Activated CD4-positive, CD25-positive, alpha-beta regulatory T cell treated with anti-CD3 and anti-CD28 coated beads, Interleukin-2, amount 50 U/mL, for 72 hours (primary cell): ENCODE data around the gene PTP4A2.
"Not testable (repeated sequence)": the region's sequence is repeated elsewhere in the genome, so short reads cannot be mapped to it uniquely, and the experiment has no call there.

Experiments
- DNase-seq: peaks from one replicate; pipeline ENCODE4 v3.0.0; 2021

The PTP4A2 gene

DNA sequence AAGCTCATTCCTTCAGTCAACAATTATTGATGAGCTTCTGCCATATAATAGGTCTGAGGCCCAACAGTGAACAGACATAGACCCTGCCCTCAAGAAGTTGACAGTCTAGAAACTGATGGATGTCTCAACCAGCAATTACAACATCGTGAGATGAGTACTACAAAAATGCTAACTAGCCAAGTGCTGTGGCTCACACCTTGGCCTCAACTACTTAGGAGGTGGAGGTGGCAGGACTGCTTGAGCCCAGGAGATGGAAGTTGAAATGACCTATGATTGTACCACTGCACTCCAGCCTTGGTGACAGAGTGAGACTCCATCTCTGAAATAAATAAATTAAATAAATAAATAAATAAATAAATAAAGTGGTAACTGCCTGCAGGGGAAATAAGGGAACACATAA is 11.7 kb upstream of the PTP4A2 start:
- no peak for DNase-seq

DNA sequence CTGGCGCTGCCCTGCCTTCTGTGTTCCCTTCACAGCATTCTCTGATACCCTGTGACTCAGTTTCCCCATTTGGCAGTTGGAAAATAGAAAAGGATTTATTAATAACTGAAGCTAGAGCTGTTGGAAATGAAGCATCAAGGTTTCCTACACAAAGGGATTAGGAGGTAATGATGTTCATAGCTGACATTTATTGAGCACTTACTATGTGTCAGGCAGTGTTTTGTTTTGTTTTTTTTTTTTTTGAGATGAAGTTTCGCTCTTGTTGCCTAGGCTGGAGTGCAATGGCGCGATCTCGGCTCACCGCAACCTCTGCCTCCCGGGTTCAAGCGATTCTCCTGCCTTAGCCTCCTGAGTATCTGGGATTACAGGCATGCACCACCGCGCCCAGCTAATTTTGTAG is 7.5 kb upstream of the PTP4A2 start:
- DNase-seq, result not testable (repeated sequence)

DNA sequence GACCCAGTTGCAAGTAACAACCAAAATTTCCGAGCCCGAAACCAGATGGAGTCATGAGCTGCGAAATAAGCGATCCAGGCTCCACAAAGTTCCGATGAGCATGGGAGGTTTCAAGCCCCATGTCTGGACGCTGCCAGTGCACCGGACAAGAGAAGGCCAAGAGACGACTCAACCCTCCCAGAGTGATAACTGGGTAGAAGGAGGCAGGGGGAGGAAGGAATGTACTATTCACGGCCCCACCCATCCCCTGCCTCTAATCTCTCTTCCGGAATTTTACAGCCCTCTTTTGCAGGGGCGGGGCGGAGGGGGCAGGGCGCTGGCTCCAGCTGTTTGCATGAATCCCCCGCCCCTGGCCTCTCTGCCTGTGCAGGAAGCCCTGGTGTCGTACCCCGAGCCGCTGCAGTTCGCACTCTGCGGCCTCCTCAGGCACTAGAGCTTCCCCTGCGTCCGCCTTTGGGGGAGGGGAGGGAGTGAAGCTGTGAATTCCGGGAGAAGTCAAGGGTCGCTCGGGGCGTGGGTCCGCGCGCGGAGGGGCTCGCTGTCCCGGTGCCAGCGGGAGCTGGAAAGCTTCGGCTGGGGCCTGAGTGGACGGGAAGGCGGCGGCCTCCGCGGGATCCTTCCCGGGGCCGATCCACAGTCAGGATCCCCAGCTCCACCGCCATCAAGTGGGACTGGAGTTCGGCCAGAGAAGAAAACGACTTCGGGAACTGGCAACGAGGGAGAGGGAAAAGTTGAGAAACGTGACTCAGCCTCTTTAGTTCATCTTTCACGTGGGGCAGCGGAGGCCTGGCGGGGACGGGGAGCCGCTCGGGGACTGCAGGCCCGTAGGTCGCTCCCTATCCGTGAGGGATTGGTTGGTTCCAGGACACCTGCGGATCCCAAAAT is 6.3 kb upstream of the PTP4A2 start:
- DNase-seq, result peak; percentile 69

DNA sequence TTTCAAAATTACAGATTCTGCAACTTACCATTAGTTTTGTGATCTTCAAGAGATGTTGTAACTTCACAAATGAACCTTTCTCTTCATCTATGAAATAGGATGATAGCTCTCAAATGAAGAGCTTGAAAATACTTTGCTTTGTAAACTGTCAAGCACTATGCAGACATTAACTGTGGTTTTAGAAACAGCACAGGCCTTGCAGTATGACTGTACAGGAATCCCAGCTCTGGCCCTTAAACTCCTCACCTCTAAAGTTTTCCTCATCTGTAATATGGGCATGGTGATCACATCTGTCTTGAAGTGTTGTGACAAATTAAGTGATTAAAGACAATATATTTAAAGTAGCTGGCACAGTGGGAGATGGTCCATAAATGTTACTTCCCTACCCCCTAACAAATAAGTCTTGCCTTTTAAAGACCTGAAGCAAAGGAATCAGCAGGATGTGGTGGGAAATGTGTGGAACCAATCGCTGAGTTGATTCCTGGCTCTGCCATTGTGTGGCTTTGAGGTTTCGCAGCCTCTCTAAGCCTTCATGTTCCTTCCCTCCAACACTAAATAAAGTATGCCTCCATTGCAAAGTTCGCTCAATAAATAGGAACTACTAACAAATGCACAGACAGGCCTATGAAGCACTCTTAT is 5.5 kb upstream of the PTP4A2 start:
- DNase-seq, result no peak

DNA sequence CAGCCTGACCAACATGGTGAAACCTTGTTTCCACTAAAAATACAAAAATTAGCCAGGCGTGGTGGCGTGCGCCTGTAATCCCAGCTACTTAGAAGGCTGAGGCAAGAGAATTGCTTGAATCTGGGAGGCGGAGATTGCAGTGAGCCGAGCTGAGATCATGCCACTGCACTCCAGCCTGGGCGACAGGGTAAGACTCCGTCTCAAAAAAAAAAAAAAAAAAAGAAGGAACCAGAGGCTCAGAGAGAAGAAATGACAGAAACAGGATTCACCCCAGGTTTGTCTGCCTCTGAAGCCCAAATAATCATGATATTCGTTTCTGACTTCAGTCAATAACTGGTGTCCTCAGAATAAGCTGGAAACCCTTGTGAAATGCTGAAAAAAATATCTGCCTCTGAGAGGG is 3.9 kb upstream of the PTP4A2 start:
- not testable (repeated sequence) for DNase-seq

DNA sequence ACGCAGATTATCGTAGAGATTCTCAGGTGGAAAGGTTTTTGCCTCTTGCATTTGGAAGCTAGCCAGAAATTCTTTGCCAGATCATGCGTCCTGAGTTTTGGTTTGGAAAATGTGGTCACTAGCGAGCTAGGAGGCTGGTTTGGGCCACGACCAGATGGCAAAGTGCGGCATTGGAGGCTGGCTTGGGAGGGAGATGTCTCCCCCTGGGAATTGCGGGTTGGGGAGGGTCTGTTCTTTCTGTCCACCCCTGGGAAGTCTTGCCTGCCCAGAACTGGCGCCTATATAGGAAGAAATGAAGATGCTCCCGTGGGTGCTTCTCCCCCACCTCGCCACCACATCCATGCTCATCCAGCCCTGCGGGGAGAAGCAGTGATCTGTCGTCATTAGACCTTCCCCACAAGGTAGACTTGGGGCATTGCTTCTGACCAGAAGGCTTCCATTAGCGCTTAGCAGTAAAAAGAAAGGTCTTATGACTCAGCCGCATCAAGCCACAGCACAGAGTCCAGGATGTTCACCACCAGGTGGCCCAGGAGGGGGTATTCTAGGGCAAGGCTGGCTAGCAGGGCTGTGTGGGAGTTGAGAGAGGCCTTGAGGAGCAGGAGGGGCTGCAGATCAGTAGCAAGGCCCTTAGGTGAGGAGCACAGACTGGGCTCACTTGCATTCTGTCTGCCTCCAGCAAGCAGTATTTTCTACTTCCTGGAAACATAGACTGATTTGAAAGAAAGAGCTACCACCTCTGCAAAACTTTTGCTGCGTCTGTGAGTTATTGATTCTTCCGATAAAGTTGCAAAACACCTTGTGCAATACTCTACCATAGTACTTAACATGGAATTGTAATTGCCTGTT is 1.5 kb upstream of the PTP4A2 start:
- DNase-seq, result peak; percentile 72

DNA sequence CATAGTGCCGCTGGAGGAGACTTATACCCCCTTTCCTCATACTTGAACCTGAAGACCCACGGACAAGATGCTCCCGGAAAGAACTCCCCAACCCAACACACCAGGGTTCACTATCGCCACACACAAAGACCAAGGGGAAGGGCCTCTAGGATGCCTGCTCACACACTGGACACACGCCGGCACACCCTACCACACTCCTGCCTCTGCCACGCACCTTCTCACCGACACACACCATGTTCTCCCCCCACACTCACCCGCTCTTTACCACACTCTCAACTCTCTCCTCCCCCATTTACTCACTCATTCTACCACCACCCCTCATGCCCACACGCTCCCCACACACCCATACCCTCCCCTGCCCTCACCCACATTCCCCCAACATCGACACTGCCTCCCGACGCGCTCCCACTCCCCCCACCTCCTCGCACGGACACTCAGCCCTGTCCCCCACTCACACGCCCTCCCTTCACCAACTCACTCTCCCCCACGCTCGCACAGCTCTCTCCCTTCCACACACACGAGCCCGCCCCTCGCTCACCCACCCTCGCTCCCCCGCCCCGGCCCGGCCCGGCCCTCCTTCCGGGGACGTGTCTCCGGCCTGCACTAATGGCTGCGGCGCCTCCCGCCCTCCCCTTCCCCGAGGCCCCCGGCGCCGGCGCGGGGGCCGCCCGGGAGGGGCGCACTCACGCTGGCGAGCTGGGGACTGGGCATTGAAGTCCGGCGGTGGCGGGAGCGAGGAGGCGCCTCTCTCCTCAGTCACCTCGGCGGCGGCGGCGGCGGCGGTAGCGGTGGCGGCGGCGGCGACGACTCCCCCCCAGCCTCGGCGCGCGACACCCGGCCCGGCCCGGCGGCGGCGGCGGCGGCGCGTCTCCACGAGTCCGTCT is 626 bp downstream of the PTP4A2 start:
- peak; percentile 81 for DNase-seq

DNA sequence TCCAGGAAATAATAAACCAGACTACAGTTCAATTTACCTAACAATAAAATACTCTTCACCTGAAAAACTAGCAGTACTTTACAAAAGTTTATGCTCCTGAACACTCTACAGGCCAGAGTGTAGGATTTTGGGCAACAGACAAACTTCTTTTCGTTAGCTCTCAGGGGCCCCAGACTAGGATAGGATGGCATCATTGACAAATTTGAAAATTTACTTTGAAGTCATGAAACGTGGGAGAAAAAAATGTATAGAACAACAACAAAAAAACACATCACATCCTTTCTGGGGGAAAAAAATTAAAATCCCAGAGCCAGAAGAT is 1.2 kb downstream of the PTP4A2 start:
- DNase-seq, result no peak

DNA sequence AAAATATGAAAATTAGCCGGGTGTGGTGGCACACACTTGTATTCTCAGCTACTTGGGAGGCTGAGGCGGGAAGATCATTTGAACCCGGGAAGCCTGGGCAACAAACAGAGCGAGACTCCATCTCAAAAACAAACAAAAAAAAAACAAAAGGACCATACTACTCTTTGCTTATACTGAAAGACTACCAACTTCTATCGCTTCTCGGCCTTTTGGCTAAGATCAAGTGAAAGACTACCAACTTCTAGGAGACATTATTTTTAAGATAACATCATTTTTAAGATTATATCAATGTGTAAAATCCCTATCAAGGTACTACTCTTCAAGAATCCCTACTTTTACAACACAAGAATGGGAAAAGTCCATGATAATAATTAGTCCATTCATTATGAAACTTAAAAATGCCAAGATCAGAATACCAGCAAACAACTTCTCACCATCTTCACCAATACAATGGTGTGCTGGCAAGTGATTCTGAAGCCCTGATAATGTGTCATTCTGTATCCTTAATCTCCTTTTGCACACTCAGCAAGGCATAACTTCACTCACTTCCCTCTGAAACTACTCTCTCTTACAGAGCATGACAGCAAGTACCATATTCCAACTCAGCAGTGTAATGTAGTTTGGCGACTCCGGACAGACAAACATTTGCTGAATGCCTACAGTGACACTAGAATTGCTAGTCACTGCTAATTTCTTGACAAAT is 1.7 kb downstream of the PTP4A2 start:
- no peak for DNase-seq

DNA sequence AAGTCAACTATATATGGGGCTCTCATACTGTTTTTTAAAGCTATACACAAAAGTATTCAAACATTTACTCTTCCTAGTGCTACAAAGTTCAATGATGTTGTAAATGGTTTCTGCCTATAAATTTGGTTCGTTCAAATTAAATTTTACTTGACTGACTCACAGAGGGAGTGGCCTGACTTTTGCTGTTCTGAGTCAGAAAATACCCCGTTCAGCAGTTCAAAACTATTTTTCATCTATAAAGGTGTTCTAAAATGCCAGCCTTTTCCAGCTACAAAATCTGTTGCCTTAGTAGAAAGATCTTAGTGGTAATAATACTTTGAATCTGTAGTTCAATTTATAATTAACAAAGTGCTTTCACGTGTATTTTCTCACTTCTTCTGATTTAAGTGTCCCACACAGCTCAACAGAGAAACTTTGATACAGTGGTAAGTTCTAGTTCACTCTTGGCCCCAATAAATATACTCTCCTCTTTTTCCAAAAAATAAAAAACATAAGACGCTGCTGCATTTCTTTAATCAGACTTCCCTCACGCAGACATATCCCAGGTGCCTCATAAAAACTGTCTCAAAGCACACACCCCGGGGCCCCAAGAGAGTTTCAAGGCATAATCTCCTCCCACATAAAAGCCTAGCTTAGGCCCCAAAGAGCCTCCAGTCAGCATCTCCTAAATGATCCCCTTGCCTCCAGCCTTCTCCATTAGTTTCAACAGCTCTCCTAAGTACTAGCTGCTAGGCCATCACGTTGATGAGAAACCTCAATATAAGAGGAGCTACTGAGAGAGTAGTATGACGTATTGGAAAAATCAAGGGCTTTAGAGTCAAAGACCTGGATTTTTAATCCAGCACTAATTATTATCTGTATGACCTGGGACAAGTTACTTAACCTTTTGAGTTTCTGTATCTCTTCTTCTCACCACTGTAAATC is 3.2 kb downstream of the PTP4A2 start:
- no peak for DNase-seq

DNA sequence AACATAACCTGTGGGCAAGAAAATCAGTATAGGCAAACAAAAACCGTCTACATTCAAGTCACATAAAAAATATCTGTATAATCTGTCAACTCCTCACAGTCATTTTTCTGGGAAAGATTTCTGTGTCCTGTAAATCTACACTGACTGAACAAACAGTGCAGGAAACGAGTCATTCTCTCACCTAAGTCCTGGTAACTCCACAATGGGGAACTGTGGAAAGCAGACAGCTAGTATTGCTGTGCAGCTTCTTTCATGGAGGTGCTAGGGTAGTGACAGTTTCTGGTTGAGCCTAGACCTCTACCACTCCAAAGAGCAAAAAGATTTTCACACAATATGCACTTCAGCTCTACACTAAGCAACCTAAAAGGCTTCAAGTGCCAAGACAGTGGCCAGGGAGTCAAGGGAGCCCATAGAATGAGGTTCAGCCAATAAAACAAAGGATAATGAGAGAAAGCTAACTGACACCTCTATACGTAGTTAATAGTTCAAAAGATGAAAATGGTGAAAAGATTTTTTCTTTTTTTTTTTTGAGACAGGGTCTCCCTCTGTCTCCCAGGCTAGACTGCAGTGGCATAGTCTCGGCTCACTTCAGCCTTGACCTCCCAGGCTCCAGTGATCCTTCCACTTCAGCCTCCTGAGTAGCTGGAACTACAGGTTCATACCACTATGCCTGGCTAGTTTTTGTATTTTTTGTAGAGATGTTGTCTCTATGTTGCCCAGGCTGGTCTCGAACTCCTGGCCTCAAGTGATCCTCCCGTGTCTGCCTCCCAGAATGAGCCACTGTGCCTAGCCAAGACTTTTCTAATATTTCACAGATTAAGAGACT is 5.5 kb downstream of the PTP4A2 start:
- DNase-seq, result no peak

DNA sequence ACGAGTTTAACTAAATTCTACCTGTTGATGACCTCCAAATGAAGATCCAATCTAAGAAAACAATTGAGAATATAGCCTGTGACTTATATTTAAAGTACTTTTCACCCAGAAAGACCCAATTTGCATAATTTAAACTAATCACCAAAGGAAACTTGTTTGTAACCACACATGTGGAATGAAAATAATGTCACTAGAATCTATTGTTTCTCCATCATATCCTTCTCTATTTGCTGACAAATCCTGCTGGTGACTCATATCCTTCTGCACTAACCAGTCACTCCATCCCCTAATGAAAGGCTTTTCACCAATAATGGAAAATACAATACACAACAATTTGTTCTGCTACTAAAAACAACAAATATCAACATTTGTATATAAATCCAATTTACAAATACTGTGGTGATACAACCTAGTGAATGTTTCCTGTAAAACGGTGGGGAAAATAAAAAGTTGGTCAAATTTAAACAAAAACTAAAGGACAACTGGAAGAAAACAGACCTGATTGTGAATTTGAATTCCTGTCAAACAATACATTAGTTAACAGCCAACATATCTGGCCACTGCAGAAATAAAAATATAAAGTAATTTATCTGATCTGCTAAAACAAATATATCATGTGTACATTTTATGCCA is 6.5 kb downstream of the PTP4A2 start:
- DNase-seq, result no peak

DNA sequence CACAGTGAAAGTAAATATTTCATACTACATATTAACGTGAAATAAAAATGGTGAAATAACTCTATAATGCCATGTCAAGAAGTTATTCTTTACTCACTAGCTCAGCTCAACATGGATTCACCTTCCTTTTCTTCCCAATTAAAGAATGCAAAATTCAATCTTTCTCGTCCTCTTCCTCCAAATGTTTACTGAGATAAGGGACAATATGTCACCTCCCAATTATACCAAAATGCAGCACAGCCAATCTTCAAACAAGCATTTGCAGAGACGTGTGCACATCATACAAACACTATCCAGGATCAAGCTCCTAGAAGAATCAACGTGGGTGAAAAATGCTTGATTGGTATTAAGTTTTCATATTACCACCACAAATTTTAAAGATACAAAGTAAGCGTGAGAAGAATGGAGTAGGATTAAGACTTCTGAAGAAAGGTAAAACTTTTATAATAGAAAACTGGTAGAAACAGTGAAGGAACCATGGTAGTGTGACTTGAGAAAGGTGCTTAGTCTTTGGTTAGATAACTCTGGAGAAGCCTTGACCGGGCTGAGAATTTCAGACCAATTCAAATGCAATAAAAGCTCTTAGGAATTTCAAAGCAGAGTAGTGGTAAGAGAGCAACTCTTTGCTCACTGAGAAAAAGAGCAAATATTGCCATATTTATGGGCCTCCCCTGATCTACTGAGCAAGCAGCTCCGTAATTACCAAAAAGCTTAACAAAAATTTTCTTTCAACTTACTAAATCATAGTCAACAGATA is 7.2 kb downstream of the PTP4A2 start:
- no peak for DNase-seq

DNA sequence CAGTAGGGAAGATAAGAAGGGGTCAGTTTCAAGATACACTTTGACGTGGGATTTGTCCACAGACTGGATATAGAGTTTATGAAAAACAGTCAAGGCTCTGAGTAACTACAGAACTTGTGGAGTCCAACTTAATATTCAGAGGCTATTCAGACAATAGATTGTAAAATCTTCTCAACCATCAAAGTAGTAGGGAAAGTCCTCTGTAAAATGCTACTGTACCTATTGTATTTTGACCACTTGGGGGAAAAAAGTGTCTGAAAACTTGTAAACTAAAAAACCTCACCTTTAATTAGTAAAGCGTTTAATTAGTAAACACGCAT is 10.5 kb downstream of the PTP4A2 start:
- no peak for DNase-seq

DNA sequence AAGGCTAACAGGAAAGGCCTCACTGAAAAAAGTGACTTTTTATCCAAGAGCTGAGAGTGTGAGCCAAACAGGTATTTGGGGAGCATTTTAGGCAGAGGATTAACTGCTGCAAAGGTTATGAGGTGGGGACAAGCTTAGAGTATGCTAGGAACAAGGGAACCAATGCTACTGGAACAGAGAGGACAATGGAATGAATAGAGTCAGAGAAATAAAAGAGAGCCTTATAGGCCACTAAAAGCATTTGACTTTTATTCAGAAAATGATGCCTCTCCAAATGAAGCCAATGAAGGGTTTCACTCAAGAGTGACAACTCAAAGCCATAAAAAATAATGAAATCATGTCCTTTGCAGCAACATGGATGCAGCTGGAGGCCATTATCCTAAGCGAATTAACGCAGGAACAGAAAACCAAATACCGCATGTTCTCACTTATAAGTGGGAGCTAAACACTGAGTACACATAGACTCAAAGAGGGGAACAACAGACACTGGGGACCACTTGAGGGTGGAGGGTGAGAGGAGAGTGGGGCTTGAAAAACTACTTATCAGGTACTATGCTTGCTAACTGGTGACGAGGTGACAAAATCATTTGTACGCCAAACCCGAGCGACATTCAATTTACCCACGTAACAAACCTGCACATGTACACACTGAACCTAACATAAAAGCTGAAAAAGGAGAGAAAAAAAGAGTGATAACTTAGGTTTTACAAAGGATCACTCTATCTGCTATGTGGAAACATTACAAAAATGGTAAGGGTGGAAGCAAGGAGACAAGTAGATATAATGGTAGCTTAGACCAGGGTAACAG is 11.1 kb downstream of the PTP4A2 start:
- DNase-seq, result no peak

DNA sequence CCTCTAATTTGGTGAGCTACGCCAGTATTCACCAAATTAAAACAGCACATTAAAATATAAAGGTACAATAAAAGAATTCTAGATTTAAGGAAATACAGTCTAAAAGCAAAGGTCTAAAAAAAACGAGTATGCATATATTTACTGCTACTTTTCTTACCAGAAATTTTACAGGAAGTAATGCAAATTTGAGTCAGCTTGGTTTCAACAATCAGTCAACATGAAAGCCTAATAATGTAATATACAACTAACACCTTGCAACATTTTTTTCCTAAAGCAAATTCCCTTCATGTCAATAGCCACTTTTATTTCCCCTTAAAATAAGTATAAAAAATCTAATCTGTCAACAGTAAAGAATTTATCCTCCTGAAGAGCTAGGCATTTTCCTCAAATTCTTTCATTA is 11.9 kb downstream of the PTP4A2 start:
- no peak for DNase-seq

DNA sequence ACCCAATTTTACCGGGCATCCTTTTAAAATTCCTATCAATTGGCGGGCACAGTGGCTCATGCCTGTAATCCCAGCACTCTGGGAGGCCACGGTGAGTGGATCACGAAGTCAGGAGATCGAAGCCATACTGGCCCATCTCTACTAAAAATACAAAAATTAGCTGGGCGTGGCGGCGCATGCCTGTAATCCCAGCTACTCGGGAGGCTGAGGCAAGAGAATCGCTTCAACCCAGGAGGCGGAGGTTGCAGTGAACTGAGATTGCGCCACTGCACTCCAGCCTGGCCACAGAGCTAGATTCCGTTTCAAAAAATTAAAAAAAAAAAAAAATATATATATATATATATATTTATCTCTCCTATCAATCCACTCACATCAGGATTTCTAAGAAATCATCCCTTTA is 12.3 kb downstream of the PTP4A2 start:
- not testable (repeated sequence) for DNase-seq

DNA sequence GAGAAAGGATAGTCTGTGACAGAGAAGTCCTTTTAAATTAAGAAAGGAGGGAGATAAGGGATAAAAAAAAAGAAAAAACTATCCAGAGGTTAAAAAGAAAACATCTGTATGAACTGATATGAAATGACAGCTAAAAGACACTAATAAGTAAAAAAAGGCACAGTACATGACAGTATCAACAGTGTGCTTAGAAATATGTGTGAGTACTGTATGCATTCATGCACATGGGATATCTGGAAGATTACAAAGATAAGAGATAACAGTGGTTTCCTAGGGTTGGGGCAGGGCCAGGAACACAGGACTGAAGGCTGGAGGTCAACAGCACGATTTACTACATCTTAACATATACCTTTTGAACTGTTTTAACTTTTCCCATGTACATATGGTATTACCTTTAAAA is 13.3 kb downstream of the PTP4A2 start:
- no peak for DNase-seq
